H54 (cell line): ENCODE results near the gene ACTRT1.

Experiments
- DNase-seq: peaks from one replicate; pipeline ENCODE4 v3.0.0; 2011; ENCODE audit warnings: low spot score, mixed read lengths; ENCODE audit not compliant: insufficient read length
- FAIRE-seq: peaks from 3 replicates; lab custom pipeline; 2011; peaks lifted over from hg19 to GRCh38; lab: Jason Lieb, UNC
- POLR2A ChIP-seq: IDR thresholded peaks from 2 replicates; pipeline ENCODE4 v1.6.1; 2011; ENCODE audit warnings: low read depth, mild to moderate bottlenecking, low read length

The ACTRT1 gene

GRCh38 chrX:128052303-128052702 is at the start of gene ACTRT1:
Gene ACTRT1 (minus strand): TSS chrX:128052403. CDS start chrX:128052206, 197 bp downstream.
- DNase-seq: no peak
- FAIRE-seq: no peak
- no peak for TF ChIP-seq POLR2A

DNA sequence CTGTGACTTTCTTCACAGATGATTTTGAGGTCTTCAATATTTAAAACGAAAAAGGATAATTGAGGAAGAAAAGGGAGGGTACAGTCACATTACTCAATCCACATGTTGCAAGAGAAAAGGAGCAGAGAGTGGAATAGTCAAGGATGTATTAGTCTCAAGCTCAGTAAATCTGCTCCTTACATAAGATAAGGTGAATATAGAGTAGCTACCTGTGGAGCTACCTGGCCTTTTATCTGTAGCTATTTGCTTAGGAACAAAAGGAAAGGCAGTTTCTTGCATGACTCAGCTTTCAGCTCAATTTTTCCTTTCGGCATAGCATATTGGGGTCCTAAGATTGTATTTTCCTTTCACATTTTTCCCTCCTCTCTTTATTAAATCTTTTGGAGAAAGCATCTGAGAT is 26.3 kb upstream of the ACTRT1 start:
- FAIRE-seq: no peak
- no peak for DNase-seq
- no peak for TF ChIP-seq POLR2A

DNA sequence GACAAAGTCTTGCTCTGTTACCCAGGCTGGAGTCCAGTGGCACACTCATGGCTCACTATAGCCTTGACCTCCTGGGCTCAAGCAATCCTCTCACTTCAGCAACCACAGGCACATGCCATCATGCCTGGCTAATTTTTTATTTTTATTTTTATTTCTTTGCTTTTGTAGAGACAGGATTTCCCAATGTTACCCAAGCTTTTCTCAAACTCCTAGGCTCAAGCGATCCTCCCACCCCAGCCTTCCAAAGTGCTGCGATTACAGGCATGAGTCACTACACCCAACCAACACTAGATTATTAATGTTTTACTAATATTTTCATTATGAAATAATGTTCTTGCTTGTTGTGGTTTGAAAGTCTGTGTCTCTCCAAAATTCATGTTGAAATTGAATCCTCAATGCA is 5.2 kb upstream of the ACTRT1 start:
- FAIRE-seq: no peak
- no peak for TF ChIP-seq POLR2A
- DNase-seq: no peak

DNA sequence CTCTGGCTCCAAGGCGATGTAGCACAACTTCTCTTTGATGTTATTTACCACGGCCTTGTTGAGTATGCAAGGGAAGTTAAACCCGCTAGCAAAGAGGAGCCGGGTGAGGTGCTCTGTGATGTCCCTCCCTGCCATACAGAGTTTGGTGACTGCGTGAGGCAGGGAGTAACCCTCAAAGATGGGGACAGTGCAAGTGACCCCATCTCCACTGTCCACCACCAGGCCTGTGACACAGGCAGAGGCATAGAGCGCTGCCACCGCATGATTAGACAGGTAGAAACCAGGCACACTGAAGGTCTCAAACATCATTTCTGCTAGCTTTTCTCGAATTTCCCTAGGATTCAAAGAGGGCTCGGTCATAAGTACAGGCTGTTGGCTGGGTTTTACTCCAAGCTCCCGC is 677 bp downstream of the ACTRT1 start:
- no peak for DNase-seq
- no peak for FAIRE-seq
- no peak for TF ChIP-seq POLR2A

DNA sequence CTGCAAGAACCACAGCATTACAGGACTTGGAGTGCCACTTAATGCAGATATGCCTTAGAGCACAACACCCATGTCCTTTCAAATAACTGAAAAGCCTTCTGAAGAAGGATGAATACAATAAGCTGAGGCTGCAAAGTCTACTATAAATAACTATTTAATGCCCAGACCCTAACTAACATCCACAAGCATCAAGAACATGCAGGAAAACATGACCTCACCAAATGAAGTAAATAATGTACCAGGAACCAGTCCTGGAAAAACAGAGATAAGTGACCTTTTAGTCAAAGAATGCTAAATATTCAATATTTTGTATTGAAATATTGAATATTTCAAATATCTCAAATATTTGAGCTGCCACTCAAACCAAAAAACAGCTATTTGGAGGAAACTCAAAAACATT is 16.9 kb downstream of the ACTRT1 start:
- FAIRE-seq: no peak
- DNase-seq: no peak
- TF ChIP-seq POLR2A: no peak

- FAIRE-seq (no peak), DNase-seq (no peak)
- TF ChIP-seq POLR2A: no peak
These were observed 30.6 kb downstream of the ACTRT1 start for GRCh38 chrX:128021566-128021965.

- TF ChIP-seq POLR2A: no peak
- no peak for DNase-seq
- FAIRE-seq: no peak
These were observed 31.5 kb downstream of the ACTRT1 start for GRCh38 chrX:128020701-128021100.

GRCh38 chrX:128019218-128019617 is 33.0 kb downstream of the ACTRT1 start:
- TF ChIP-seq POLR2A: no peak
- no peak for DNase-seq
- FAIRE-seq: no peak

DNA sequence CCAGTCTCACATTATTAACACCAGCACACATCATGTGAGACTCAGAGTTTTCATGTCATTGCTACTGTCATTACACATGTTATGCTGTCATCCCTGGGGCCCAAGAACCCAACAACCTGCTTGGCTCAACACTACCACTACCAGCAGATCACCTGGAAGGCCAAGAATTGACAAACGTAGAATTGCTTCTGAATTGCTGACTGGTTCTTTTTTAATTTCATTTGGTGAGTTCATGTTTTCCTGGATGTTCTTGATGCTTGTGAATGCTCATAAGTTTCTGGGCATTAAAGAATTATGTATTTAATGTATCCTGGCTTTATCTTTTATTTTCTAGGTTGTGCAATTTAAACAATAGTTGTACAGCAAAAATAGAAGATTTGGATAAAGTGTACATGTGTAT is 40.2 kb downstream of the ACTRT1 start:
- DNase-seq (no peak), FAIRE-seq (no peak)
- TF ChIP-seq POLR2A: no peak

GRCh38 chrX:128007882-128008281 is 44.3 kb downstream of the ACTRT1 start:
- TF ChIP-seq POLR2A: no peak
- no peak for FAIRE-seq
- DNase-seq: no peak
